Measurements from ENCODE around the gene LRRC14B.
"Not testable (repeated sequence)": the region's sequence is repeated elsewhere in the genome, so short reads cannot be mapped to it uniquely, and the experiment has no call there.

LRRC14B gene

DNA sequence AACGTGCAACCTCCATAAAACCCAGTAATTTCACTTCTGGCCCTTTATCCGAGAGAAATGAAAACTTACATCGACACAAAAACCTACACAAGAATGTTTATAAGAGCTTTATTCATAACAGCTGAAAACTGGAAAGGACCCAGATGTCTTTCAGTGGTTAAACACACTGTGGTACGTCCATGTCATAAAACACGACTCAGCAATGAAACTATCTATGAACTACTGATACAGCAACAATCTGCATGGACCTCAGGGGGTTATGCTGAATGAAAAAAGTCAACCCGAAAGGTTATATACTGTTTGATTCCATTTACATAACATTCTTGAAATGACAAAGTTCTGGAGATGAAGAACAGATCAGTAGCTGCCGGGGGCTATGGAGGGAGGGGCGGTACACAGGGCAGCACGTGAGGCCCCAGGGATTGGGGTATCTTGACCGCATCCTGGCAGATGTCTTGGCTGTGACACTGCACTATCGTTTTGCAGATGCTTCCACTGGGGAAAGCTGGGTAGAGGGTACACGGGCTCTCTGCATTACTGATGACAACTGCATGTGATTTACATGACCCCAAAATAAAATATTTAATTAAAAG is 22.6 kb downstream of the LRRC14B start:
- POLR2A ChIA-PET (ENCODE audit: low non-redundant PET), result no interaction called here
- CTCF ChIA-PET, result no interaction called here
- DNase-seq (ENCODE audit: low spot score), result no peak
- no peak overlapping the region for H3K27ac ChIP-seq
- no peak for TF ChIP-seq CTCF (conservative IDR thresholded peaks at IDR 0.05; ENCODE audit: low read depth)

- POLR2A ChIA-PET (ENCODE audit: low non-redundant PET); DNase-seq (ENCODE audit: low spot score); CTCF ChIA-PET: not testable (repeated sequence)
- peak overlapping the region; percentile 75 for H3K27ac ChIP-seq
These were observed 24.0 kb downstream of the LRRC14B start for GRCh38 chr5:215256-215655.

DNA sequence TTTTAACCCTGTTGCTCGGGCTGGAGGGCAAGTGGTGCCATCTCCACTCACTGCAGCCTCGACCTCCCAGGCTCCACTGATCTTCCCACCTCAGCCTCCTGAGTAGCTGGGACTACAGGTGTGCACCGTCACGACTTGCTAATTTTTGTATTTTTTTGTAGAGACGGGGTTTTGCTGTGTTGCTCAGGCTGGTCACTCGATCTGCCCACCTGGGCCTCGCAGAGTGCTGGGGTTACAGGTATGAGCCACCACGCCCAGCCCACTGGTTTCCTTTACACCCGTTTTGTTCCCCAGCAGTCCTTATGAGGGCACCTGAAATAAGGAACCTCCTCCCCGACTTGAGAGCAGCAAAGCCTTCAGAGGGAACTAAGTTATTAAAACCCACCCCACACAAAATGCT is 24.8 kb downstream of the LRRC14B start:
- peak overlapping the region; percentile 64 for H3K27ac ChIP-seq
- POLR2A ChIA-PET (ENCODE audit: low non-redundant PET); DNase-seq (ENCODE audit: low spot score); CTCF ChIA-PET: not testable (repeated sequence)

- H3K27ac ChIP-seq, result peak within 1 kb of the TSS; percentile 88
- POLR2A ChIA-PET (ENCODE audit: low non-redundant PET), result interaction anchor here (0.6 kb wide), 1 partner anchor 985 kb away, joined by 4 read pairs; no protein-coding TSS in a partner anchor
- CTCF ChIA-PET, result interaction anchor here (0.7 to 0.9 kb wide), 2 partner anchors 19 to 28 kb away, joined by 3 to 5 read pairs; no protein-coding TSS in a partner anchor
- peak; percentile 100 for DNase-seq (ENCODE audit: low spot score)
- TF ChIP-seq CTCF (conservative IDR thresholded peaks at IDR 0.05; ENCODE audit: low read depth), result peak; percentile 65
These were observed 26.5 kb downstream of the LRRC14B start, which contains the start of the genes CCDC127 and SDHA for GRCh38 chr5:217494-218456. TSS of gene CCDC127 (minus strand) at chr5:218153. CDS start at chr5:216849, 1,304 bp downstream. TSS of gene SDHA (plus strand) at chr5:218320. CDS start at chr5:218356, 36 bp downstream.

- ChIA-PET POLR2A (ENCODE audit: low non-redundant PET) (interaction anchor here (0.6 kb wide), 2 partner anchors 63 to 984 kb away, joined by 4 read pairs; no protein-coding TSS in a partner anchor), CTCF (interaction anchor here (0.7 to 0.9 kb wide), 5 partner anchors 20 to 782 kb away, joined by 3 to 5 read pairs (median 3); no protein-coding TSS in a partner anchor)
- H3K27ac ChIP-seq, result peak overlapping the region; percentile 88
- TF ChIP-seq CTCF (conservative IDR thresholded peaks at IDR 0.05; ENCODE audit: low read depth), result no peak
- peak; percentile 23 for DNase-seq (ENCODE audit: low spot score)
These were observed 27.4 kb downstream of the LRRC14B start for GRCh38 chr5:218457-219291.

GRCh38 chr5:219460-219863 is 28.2 kb downstream of the LRRC14B start:
- ChIA-PET CTCF (interaction anchor here (0.7 to 0.9 kb wide), 4 partner anchors 28 to 781 kb away, joined by 3 to 5 read pairs (median 3); no protein-coding TSS in a partner anchor), POLR2A (ENCODE audit: low non-redundant PET) (interaction anchor here (0.6 kb wide), 1 partner anchor 62 kb away, joined by 4 read pairs; no protein-coding TSS in a partner anchor)
- no peak for TF ChIP-seq CTCF (conservative IDR thresholded peaks at IDR 0.05; ENCODE audit: low read depth)
- H3K27ac ChIP-seq, result peak overlapping the region; percentile 88
- DNase-seq (ENCODE audit: low spot score), result no peak

DNA sequence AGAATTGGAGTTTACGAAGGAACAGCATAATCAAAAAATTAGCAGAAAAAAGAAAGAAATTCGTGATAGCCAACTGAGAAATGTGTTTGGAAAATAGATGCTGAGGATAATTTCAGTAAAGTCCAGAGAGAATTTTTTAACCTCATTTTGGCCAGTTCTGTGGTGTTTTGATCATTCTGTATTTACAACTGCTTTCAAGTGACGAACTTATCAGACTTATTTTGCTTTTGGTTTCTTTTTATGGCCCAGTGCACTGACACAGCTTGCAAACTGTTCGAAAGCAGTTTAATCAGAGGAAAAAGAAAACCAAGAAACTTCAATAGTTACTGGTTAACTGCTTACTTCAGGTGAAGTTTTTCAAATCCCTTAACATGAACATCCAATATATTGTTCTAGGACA is 28.7 kb downstream of the LRRC14B start:
- DNase-seq (ENCODE audit: low spot score), result no peak
- TF ChIP-seq CTCF (conservative IDR thresholded peaks at IDR 0.05; ENCODE audit: low read depth), result no peak
- CTCF ChIA-PET, result interaction anchor here (0.5 to 0.9 kb wide), 3 partner anchors 28 to 302 kb away, joined by 3 to 5 read pairs (median 4); no protein-coding TSS in a partner anchor
- H3K27ac ChIP-seq, result no peak overlapping the region
- POLR2A ChIA-PET (ENCODE audit: low non-redundant PET), result no interaction called here

DNA sequence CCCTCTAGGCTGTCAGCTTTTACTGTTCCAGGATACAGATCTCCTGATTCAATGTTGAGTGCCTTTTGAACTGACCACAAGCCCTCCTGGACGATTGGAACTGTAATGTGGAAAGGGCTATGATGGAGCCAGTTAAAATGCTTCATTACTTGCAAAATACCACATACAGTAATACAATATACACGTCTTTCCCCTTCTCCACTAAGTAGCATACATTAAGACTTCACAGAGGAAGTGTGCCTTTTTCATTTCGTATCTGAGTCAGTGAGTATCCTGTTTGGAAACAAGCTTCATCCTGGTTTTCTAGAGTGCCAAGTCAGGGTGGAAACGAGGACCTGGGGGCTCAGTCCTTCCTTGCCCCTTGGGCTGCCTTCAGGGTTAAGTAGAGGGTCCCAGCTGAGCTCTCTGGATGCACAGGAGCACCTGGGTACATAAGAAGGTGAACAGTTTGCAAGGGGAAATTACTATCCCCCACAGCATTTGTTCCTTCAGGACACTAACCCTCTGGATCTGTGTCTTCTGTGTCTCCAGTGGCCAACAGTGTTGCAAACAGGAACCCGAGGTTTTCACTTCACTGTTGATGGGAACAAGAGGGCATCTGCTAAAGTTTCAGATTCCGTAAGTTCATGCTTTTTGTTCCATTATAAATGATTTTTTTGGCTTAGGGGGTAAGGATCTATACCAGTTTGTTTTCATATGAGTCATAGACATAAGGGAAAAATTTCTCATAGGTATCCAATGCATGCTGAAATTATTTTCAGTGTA is 31.8 kb downstream of the LRRC14B start:
- CTCF ChIA-PET, result interaction anchor here (0.6 kb wide), 1 partner anchor 46 kb away, joined by 3 read pairs; no protein-coding TSS in a partner anchor

More for the DNA sequence above, 31.8 kb downstream of the LRRC14B start:
- DNase-seq (ENCODE audit: low spot score); POLR2A ChIA-PET (ENCODE audit: low non-redundant PET): not testable (repeated sequence)
- peak overlapping the region; percentile 13; the same call in 1 of the 2 replicates for H3K27ac ChIP-seq
